Peyer's patch (tissue), 4 donors: ENCODE measurements around the gene SAMD10.

Source experiments
- POLR2A ChIP-seq, 2 donors: fragments of 450-650 bp; IDR thresholded peaks; one replicate each; pipeline ENCODE4 v1.5.1; 2017; ENCODE audit warnings: antibody characterized with exemption in 2 of 2, mild to moderate bottlenecking in 2 of 2, moderate library complexity in 2 of 2
- TF ChIP-seq, protein P1 (sequence below), 6 experiments: fragments of 450-650 bp in 4 of 6; fragments of 200-600 bp in 2 of 6; sonication (generic) in 1 of 6; IDR thresholded peaks; one replicate each; pipeline ENCODE4 v1.5.1; 2017 to 2019; ENCODE audit warnings: antibody characterized with exemption in 6 of 6, mild to moderate bottlenecking in 3 of 6, moderate library complexity in 1 of 6

- TF ChIP-seq, protein P1, sequence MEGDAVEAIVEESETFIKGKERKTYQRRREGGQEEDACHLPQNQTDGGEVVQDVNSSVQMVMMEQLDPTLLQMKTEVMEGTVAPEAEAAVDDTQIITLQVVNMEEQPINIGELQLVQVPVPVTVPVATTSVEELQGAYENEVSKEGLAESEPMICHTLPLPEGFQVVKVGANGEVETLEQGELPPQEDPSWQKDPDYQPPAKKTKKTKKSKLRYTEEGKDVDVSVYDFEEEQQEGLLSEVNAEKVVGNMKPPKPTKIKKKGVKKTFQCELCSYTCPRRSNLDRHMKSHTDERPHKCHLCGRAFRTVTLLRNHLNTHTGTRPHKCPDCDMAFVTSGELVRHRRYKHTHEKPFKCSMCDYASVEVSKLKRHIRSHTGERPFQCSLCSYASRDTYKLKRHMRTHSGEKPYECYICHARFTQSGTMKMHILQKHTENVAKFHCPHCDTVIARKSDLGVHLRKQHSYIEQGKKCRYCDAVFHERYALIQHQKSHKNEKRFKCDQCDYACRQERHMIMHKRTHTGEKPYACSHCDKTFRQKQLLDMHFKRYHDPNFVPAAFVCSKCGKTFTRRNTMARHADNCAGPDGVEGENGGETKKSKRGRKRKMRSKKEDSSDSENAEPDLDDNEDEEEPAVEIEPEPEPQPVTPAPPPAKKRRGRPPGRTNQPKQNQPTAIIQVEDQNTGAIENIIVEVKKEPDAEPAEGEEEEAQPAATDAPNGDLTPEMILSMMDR (IDR thresholded peaks at IDR 0.05): no peak
- TF ChIP-seq POLR2A (IDR thresholded peaks at IDR 0.05): no peak
These were observed 19.8 kb downstream of the SAMD10 start for GRCh38 chr20:63959699-63960075.
